Osteocyte (in vitro differentiated cells): ENCODE data around the gene ZBTB18. TPM values are rescaled to one million over a fixed set of nuclear protein-coding genes. Genes with fewer than 3 reads are reported as not detected.

Source experiments
- DNase-seq: peaks from one replicate; pipeline ENCODE4 v3.0.0; 2021; ENCODE audit warnings: mixed read lengths; ENCODE audit not compliant: unreplicated experiment; ENCODE audit errors: extremely low spot score
- H3K27ac Mint-ChIP-seq: one replicate; pipeline ENCODE4 v1.8.0; 2021; ENCODE audit warnings: mild to moderate bottlenecking, mixed read lengths; ENCODE audit not compliant: unreplicated experiment
- H3K27me3 Mint-ChIP-seq: one replicate; pipeline ENCODE4 v1.8.0; 2021; ENCODE audit warnings: mixed read lengths; ENCODE audit not compliant: unreplicated experiment
- H3K36me3 Mint-ChIP-seq: one replicate; pipeline ENCODE4 v1.8.0; 2021; ENCODE audit warnings: mixed read lengths; ENCODE audit not compliant: unreplicated experiment
- H3K4me1 Mint-ChIP-seq: one replicate; pipeline ENCODE4 v1.8.0; 2021; ENCODE audit warnings: mixed read lengths; ENCODE audit not compliant: unreplicated experiment
- H3K4me3 Mint-ChIP-seq: one replicate; pipeline ENCODE4 v1.8.0; 2021; ENCODE audit warnings: mild to moderate bottlenecking, moderate library complexity, mixed read lengths; ENCODE audit not compliant: unreplicated experiment
- H3K9me3 Mint-ChIP-seq: one replicate; pipeline ENCODE4 v1.8.0; 2021; ENCODE audit warnings: mixed read lengths; ENCODE audit not compliant: unreplicated experiment
- total RNA-seq: library from RNA; stranded (reverse); gene quantifications from 2 replicates; pipeline ENCODE4 v1.2.1, GENCODE V29; 2021
- TF ChIP-seq, protein P1 (sequence below): fragments of 200-600 bp; sonication (generic); IDR thresholded peaks from 2 replicates; pipeline ENCODE4 v1.5.0; 2021; ENCODE audit warnings: antibody characterized with exemption, mild to moderate bottlenecking, moderate library complexity

The ZBTB18 gene
- total RNA-seq, 1 donor from 2014 or later: 24.2 TPM

DNA sequence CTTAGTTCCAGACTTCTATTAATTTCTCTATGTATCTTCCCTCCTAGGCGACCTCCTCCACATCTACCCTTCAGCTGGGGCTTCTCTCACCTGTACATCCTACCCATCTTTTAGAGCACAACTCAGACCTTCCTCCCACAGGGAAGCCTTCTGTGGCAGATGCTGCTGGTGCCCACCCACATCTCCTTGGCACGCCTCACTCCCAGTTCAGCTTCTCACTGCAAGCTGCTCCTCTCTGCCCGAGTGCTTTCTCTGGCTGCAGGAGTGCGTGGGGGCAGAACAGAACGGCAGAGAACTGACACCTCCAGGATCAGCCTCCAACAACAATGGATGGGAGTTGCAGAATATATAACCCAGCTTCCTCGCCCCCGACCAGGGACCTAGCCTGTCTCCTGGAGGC is 36.5 kb downstream of the ZBTB18 start:
- peaks cover 6% of the 10 kb centered on the region for H3K4me1 Mint-ChIP-seq
- H3K9me3 Mint-ChIP-seq: no peaks in the 10 kb centered on the region
- H3K27me3 Mint-ChIP-seq: peaks cover 5% of the 10 kb centered on the region
- no peak overlapping the region for H3K27ac Mint-ChIP-seq
- H3K4me3 Mint-ChIP-seq: no peak overlapping the region
- TF ChIP-seq, protein P1, sequence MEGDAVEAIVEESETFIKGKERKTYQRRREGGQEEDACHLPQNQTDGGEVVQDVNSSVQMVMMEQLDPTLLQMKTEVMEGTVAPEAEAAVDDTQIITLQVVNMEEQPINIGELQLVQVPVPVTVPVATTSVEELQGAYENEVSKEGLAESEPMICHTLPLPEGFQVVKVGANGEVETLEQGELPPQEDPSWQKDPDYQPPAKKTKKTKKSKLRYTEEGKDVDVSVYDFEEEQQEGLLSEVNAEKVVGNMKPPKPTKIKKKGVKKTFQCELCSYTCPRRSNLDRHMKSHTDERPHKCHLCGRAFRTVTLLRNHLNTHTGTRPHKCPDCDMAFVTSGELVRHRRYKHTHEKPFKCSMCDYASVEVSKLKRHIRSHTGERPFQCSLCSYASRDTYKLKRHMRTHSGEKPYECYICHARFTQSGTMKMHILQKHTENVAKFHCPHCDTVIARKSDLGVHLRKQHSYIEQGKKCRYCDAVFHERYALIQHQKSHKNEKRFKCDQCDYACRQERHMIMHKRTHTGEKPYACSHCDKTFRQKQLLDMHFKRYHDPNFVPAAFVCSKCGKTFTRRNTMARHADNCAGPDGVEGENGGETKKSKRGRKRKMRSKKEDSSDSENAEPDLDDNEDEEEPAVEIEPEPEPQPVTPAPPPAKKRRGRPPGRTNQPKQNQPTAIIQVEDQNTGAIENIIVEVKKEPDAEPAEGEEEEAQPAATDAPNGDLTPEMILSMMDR: no peak
- H3K36me3 Mint-ChIP-seq: peaks cover 2% of the 10 kb centered on the region
- no peak for DNase-seq

DNA sequence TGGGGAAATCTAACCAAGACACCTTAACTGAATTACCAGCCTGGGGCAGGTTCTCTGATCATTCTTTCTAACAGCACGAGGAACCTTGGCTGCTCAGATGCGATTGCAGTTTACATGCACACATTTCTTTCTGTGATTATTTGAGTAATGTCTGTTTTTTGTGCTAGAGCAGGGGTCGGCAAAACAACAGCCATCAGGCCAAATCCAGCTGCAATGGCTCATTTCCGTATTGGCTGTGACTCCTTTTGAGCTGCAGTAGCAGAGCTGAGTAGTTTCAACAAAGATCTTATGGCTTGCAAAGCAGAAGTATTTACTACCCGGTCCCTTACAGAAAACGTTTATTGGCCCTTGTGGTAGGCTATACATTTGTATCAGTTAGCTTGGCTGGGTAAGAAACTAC is 37.1 kb downstream of the ZBTB18 start:
- peaks cover 9% of the 10 kb centered on the region for H3K4me1 Mint-ChIP-seq
- no peak for DNase-seq
- no peak overlapping the region for H3K27ac Mint-ChIP-seq
- no peaks in the 10 kb centered on the region for H3K27me3 Mint-ChIP-seq
- no peak overlapping the region for H3K4me3 Mint-ChIP-seq
- H3K36me3 Mint-ChIP-seq: peaks cover 2% of the 10 kb centered on the region
- H3K9me3 Mint-ChIP-seq: no peaks in the 10 kb centered on the region
- TF ChIP-seq, protein P1: no peak

DNA sequence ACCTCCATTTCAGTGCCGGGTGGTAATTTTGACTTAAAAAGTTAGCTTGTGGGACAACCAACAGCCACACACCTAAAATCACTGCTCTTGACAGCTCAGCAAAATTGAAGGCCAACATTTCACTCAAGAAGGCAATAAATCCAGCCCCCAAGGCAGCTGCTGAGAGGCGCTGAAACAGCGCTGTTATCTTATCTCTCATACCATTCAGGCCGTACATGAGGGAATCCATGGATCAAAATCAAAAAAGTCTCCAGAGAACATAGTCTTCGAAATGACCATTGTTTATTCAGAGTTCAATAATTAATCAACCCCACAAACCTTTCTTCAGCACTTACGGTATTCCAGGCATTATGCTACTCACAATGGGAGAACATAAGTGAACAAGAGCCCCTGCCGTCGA is 38.5 kb downstream of the ZBTB18 start:
- no peak overlapping the region for H3K4me3 Mint-ChIP-seq
- peaks cover 9% of the 10 kb centered on the region for H3K4me1 Mint-ChIP-seq

DNA sequence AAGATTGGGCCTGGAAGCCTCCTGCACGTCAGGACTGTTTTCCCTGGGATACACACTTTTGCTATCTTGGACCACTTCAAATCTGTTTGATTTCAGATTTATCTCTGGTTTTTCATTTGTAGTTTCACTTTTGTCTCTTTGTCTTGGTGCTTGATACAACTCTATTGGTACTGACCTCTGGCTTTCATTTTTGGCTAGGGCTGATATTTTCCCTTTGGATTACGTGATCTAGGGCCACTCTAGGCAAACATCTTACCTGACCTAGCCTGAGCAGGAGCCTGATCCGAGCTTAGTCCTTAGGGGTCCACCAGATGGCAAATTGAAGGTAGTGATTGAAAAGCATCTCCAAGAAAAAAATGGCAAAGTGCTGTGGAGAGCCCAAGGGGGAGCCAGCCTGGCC is 39.6 kb downstream of the ZBTB18 start:
- peaks cover 9% of the 10 kb centered on the region for H3K4me1 Mint-ChIP-seq
- DNase-seq: no peak
- H3K4me3 Mint-ChIP-seq: no peak overlapping the region
- TF ChIP-seq, protein P1: no peak
- no peaks in the 10 kb centered on the region for H3K9me3 Mint-ChIP-seq
- H3K27me3 Mint-ChIP-seq: no peaks in the 10 kb centered on the region
- H3K27ac Mint-ChIP-seq: no peak overlapping the region
- H3K36me3 Mint-ChIP-seq: peaks cover 2% of the 10 kb centered on the region

More for the DNA sequence above, 38.5 kb downstream of the ZBTB18 start:
- DNase-seq: no peak
- Mint-ChIP-seq H3K36me3 (peaks cover 2% of the 10 kb centered on the region), H3K9me3 (no peaks in the 10 kb centered on the region), H3K27me3 (no peaks in the 10 kb centered on the region), H3K27ac (no peak overlapping the region)
- TF ChIP-seq, protein P1: no peak

DNA sequence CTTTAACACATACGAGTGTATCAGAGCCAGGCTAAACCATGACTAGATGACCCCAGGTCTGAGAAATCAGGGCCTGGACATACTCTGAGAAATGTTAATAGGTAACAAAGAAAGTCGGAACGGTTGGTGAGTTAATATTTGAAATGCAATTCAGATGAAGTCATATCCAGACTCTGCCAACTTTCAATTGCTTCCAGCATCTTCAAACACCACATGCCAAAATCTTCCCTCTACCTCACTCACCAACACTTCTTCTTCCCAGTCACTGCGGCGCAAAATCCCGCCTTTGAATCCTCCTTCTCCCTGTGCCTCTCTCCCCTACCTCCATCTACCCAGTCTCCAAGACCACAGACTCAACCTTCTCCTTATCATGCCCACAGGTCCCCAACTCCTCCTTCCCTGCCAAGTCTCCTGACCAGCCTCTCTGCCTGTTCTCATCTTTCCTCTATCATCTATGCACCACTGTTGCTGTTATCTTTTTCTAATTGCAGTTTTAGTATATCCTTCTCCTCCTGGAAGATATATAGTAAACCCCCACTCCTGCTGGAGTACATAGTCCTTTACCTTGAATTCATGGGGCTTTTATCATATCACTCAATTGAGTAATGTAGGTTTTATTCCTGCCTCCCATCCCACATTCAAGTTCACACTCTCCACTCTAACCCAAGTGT is 41.3 kb downstream of the ZBTB18 start:
- H3K9me3 Mint-ChIP-seq: no peaks in the 10 kb centered on the region
- H3K27me3 Mint-ChIP-seq: no peaks in the 10 kb centered on the region
- TF ChIP-seq, protein P1: no peak
- H3K4me3 Mint-ChIP-seq: no peak overlapping the region
- no peaks in the 10 kb centered on the region for H3K36me3 Mint-ChIP-seq
- H3K4me1 Mint-ChIP-seq: peaks cover 9% of the 10 kb centered on the region
- DNase-seq: no peak
- H3K27ac Mint-ChIP-seq: no peak overlapping the region
